GM23338 (cell line): ENCODE results near the gene PLRG1. TPM values are rescaled to one million over a fixed set of nuclear protein-coding genes. Genes with fewer than 3 reads are reported as not detected.

Experiments
- ATAC-seq: fragments of 200-7000 bp; cut with Tn5 transposase; 3 replicates; pipeline ENCODE4 v1.9.1; 2020
- DNase-seq: peaks from one replicate; pipeline ENCODE4 v3.0.0-alpha.2; 2015; ENCODE audit warnings: low spot score
- H2AFZ ChIP-seq: fragments of 200-600 bp; sonication (generic); 2 replicates; pipeline ENCODE4 v1.8.0; 2016; ENCODE audit warnings: antibody characterized with exemption, mild to moderate bottlenecking, moderate library complexity
- H3F3A ChIP-seq: fragments of 200-600 bp; sonication (generic); replicated peaks from 2 replicates; pipeline ENCODE4 v1.8.0; 2017; ENCODE audit warnings: antibody characterized with exemption, mixed run types, low read depth
- H3K27ac ChIP-seq: fragments of 200-600 bp; sonication (generic); 2 replicates; pipeline ENCODE4 v1.6.1; 2016; ENCODE audit warnings: low read depth
- H3K27me3 ChIP-seq: fragments of 200-600 bp; sonication (generic); 2 replicates; pipeline ENCODE4 v1.8.0; 2016; ENCODE audit warnings: mild to moderate bottlenecking, mixed run types, moderate library complexity; ENCODE audit not compliant: insufficient read depth
- H3K36me3 ChIP-seq: fragments of 200-600 bp; sonication (generic); 2 replicates; pipeline ENCODE4 v1.8.0; 2016; ENCODE audit warnings: mild to moderate bottlenecking; ENCODE audit not compliant: insufficient read depth
- H3K4me1 ChIP-seq: fragments of 200-600 bp; sonication (generic); 2 replicates; pipeline ENCODE4 v1.8.0; 2016; ENCODE audit warnings: mild to moderate bottlenecking, moderate library complexity; ENCODE audit not compliant: insufficient read depth
- H3K4me2 ChIP-seq: fragments of 200-600 bp; sonication (generic); 2 replicates; pipeline ENCODE4 v1.7.1; 2017; ENCODE audit warnings: mixed run types
- H3K4me3 ChIP-seq: fragments of 200-600 bp; sonication (generic); 2 replicates; pipeline ENCODE4 v1.6.1; 2016; ENCODE audit warnings: mixed run types
- H3K79me2 ChIP-seq: fragments of 200-600 bp; sonication (generic); replicated peaks from 2 replicates; pipeline ENCODE4 v1.8.0; 2017; ENCODE audit warnings: mild to moderate bottlenecking; ENCODE audit not compliant: insufficient read depth
- H3K9me2 ChIP-seq: fragments of 200-600 bp; sonication (generic); 2 replicates; pipeline ENCODE4 v1.8.0; 2017; ENCODE audit not compliant: insufficient read depth
- H4K20me1 ChIP-seq: fragments of 200-600 bp; sonication (generic); replicated peaks from 2 replicates; pipeline ENCODE4 v1.8.0; 2017; ENCODE audit warnings: mild to moderate bottlenecking; ENCODE audit not compliant: insufficient read depth
- H3K27ac Mint-ChIP-seq: 2 replicates; pipeline ENCODE4 v1.8.0; 2020; ENCODE audit warnings: inconsistent platforms, mild to moderate bottlenecking, moderate library complexity, mixed read lengths
- H3K27me3 Mint-ChIP-seq: 3 replicates; pipeline ENCODE4 v1.8.0; 2022; ENCODE audit warnings: low read depth, mild to moderate bottlenecking, moderate library complexity, mixed read lengths, inconsistent platforms; ENCODE audit not compliant: insufficient read depth, poor library complexity
- H3K36me3 Mint-ChIP-seq: 3 replicates; pipeline ENCODE4 v1.8.0; 2021; ENCODE audit warnings: low read depth, mild to moderate bottlenecking, inconsistent platforms, moderate library complexity, mixed read lengths
- H3K4me1 Mint-ChIP-seq: 3 replicates; pipeline ENCODE4 v1.8.0; 2020; ENCODE audit warnings: mild to moderate bottlenecking, inconsistent platforms, mixed read lengths
- H3K4me3 Mint-ChIP-seq: 3 replicates; pipeline ENCODE4 v1.8.0; 2021; ENCODE audit warnings: moderate library complexity, mild to moderate bottlenecking, inconsistent platforms, mixed read lengths
- H3K9me3 Mint-ChIP-seq: 3 replicates; pipeline ENCODE4 v1.8.0; 2020; ENCODE audit warnings: moderate library complexity, mild to moderate bottlenecking, inconsistent platforms, mixed read lengths
- ETS1 ChIP-seq: IDR thresholded peaks from 2 replicates; pipeline ENCODE4 v1.6.1; 2016; ENCODE audit warnings: antibody characterized with exemption
- EZH2 ChIP-seq: fragments of 200-600 bp; sonication (generic); IDR thresholded peaks from one replicate; pipeline ENCODE4 v1.8.0; 2017; ENCODE audit warnings: antibody characterized with exemption, mild to moderate bottlenecking, low read depth; ENCODE audit not compliant: unreplicated experiment
- EZH2phosphoT487 ChIP-seq: fragments of 200-600 bp; sonication (generic); IDR thresholded peaks from one replicate; pipeline ENCODE4 v1.8.1; 2018; ENCODE audit warnings: antibody characterized with exemption; ENCODE audit not compliant: unreplicated experiment
- JUNB ChIP-seq: IDR thresholded peaks from one replicate; pipeline ENCODE4 v1.6.1; 2016; ENCODE audit warnings: antibody characterized with exemption; ENCODE audit not compliant: unreplicated experiment
- NANOG ChIP-seq: IDR thresholded peaks from 2 replicates; pipeline ENCODE4 v1.6.1; 2016; ENCODE audit warnings: antibody characterized with exemption, borderline replicate concordance
- POLR2AphosphoS5 ChIP-seq: IDR thresholded peaks from 2 replicates; pipeline ENCODE4 v1.6.1; 2016; ENCODE audit warnings: antibody characterized with exemption, low read depth
- STAT1 ChIP-seq: IDR thresholded peaks from one replicate; pipeline ENCODE4 v1.6.1; 2016; ENCODE audit warnings: antibody characterized with exemption; ENCODE audit not compliant: unreplicated experiment
- ZNF114 ChIP-seq: fragments of 250-450 bp; sonication (Bioruptor Pico); IDR thresholded peaks from 2 replicates; pipeline ENCODE4 v1.5.0; 2020; ENCODE audit warnings: mild to moderate bottlenecking, moderate library complexity
- ZNF331 ChIP-seq: fragments of 250-450 bp; sonication (Bioruptor Pico); IDR thresholded peaks from 2 replicates; pipeline ENCODE4 v1.5.0; 2020; ENCODE audit warnings: low read depth, mild to moderate bottlenecking, moderate library complexity
- ZNF462 ChIP-seq: fragments of 250-450 bp; sonication (Bioruptor Pico); IDR thresholded peaks from 2 replicates; pipeline ENCODE4 v1.5.0; 2020; ENCODE audit warnings: mild to moderate bottlenecking, moderate library complexity
- polyA plus RNA-seq: library from polyadenylated mRNA; unstranded; fragments of >200 nt; fragmentation: Nextera tagmentation; extraction: Ambion mirVana; gene quantifications from 2 replicates; pipeline ENCODE4 v1.2.1, GENCODE V29; 2016
- total RNA-seq: library from RNA; depleted of rRNA; stranded (reverse); fragments of >200 nt; shearing (Covaris generic); gene quantifications from 2 replicates; pipeline ENCODE4 v1.2.3, GENCODE V29; 2014

The PLRG1 gene
- total and polyA plus RNA-seq, 2 experiments from 2014 or later = 77.3 to 82.7 TPM

- no peak for TF ChIP-seq ZNF462 (CRISPR knock-in tag)
Measured at GRCh38 chr4:154565704-154566103, 15.5 kb upstream of the PLRG1 start (continued).

- H3K27ac ChIP-seq = no peak overlapping the region
- H3K79me2 ChIP-seq = no peaks in the 10 kb centered on the region
- H3K27ac Mint-ChIP-seq = no peak overlapping the region
- ATAC-seq = no peak
- H3K27me3 ChIP-seq = no peaks in the 10 kb centered on the region
- no peaks in the 10 kb centered on the region for H3K9me3 Mint-ChIP-seq
- no peaks in the 10 kb centered on the region for H3K27me3 Mint-ChIP-seq
- no peak for DNase-seq
- H3K9me2 ChIP-seq = no peaks in the 10 kb centered on the region
- no peak overlapping the region for H3K4me3 Mint-ChIP-seq
- H3F3A ChIP-seq = no peaks in the 10 kb centered on the region
- H4K20me1 ChIP-seq = no peaks in the 10 kb centered on the region
- H3K4me3 ChIP-seq = no peak overlapping the region
- H3K4me1 Mint-ChIP-seq = peaks cover 10% of the 10 kb centered on the region
- H3K36me3 Mint-ChIP-seq = no peaks in the 10 kb centered on the region
- peaks cover 6% of the 10 kb centered on the region; the same call in 1 of the 2 replicates for H3K4me1 ChIP-seq
- H3K36me3 ChIP-seq = no peaks in the 10 kb centered on the region
- H3K4me2 ChIP-seq = no peak overlapping the region
- no peak overlapping the region for H2AFZ ChIP-seq
- TF ChIP-seq ZNF462 (CRISPR knock-in tag) (no peak), ZNF114 (no peak), NANOG (no peak), ZNF331 (CRISPR knock-in tag) (no peak), EZH2 (no peak), POLR2AphosphoS5 (no peak), STAT1 (no peak), JUNB (no peak), ETS1 (no peak), EZH2phosphoT487 (no peak)
Measured at GRCh38 chr4:154564311-154564710, 14.1 kb upstream of the PLRG1 start.
